Nephron (organoid): ENCODE data around the gene CUX1.

Experiments
- H3K27ac Mint-ChIP-seq, 3 experiments: 2 replicates each; pipeline ENCODE4 v1.8.0; 2020; ENCODE audit warnings: mixed read lengths in 3 of 3, mild to moderate bottlenecking in 2 of 3, moderate library complexity in 1 of 3
- H3K27me3 Mint-ChIP-seq: 2 replicates; pipeline ENCODE4 v1.8.0; 2021; ENCODE audit warnings: low read depth, mild to moderate bottlenecking, moderate library complexity, mixed read lengths
- H3K36me3 Mint-ChIP-seq: 2 replicates; pipeline ENCODE4 v1.8.0; 2020; ENCODE audit warnings: low read depth, mixed read lengths
- H3K4me1 Mint-ChIP-seq: 2 replicates; pipeline ENCODE4 v1.8.0; 2020; ENCODE audit warnings: mixed read lengths
- H3K4me3 Mint-ChIP-seq, 3 experiments: 2 replicates each; pipeline ENCODE4 v1.8.0; 2020; ENCODE audit warnings: mild to moderate bottlenecking in 3 of 3, mixed read lengths in 3 of 3, moderate library complexity in 2 of 3
- H3K9me3 Mint-ChIP-seq: 2 replicates; pipeline ENCODE4 v1.8.0; 2020; ENCODE audit warnings: mixed read lengths
- CTCF ChIP-seq, 3 experiments: fragments of 200-600 bp; sonication (generic); IDR thresholded peaks; one replicate each; pipeline ENCODE4 v1.5.0; 2021; ENCODE audit warnings: antibody characterized with exemption in 3 of 3; ENCODE audit not compliant: unreplicated experiment in 3 of 3

Gene CUX1

GRCh38 chr7:102271158-102271798 is 453.9 kb downstream of the CUX1 start:
- no peak overlapping the region for H3K27ac Mint-ChIP-seq
- no peaks in the 10 kb centered on the region for H3K36me3 Mint-ChIP-seq
- no peak for TF ChIP-seq CTCF (IDR thresholded peaks at IDR 0.05; ENCODE audit: unreplicated experiment in 3 of 3)
- H3K4me1 Mint-ChIP-seq: peaks cover 5% of the 10 kb centered on the region
- peaks cover 12% of the 10 kb centered on the region for H3K27me3 Mint-ChIP-seq
- no peak overlapping the region for H3K4me3 Mint-ChIP-seq
- no peaks in the 10 kb centered on the region for H3K9me3 Mint-ChIP-seq

- Mint-ChIP-seq H3K9me3 (no peaks in the 10 kb centered on the region), H3K4me3 (no peak overlapping the region), H3K27ac (peak overlapping the region in 1 of 3 experiments; percentile 7), H3K27me3 (peaks cover 12% of the 10 kb centered on the region), H3K4me1 (peaks cover 5% of the 10 kb centered on the region), H3K36me3 (no peaks in the 10 kb centered on the region)
- TF ChIP-seq CTCF (IDR thresholded peaks at IDR 0.05; ENCODE audit: unreplicated experiment in 3 of 3): peak; percentile 91 to 96 (median 92)
Measured at GRCh38 chr7:102272075-102272916, 454.9 kb downstream of the CUX1 start.

- H3K4me1 Mint-ChIP-seq: peaks cover 5% of the 10 kb centered on the region
- H3K27me3 Mint-ChIP-seq: peaks cover 12% of the 10 kb centered on the region
- H3K36me3 Mint-ChIP-seq: no peaks in the 10 kb centered on the region
Measured at GRCh38 chr7:102272917-102273748, 455.7 kb downstream of the CUX1 start.

GRCh38 chr7:102273749-102274712 is 456.6 kb downstream of the CUX1 start:
- Mint-ChIP-seq H3K27ac (no peak overlapping the region), H3K36me3 (no peaks in the 10 kb centered on the region), H3K9me3 (no peaks in the 10 kb centered on the region), H3K27me3 (peaks cover 12% of the 10 kb centered on the region), H3K4me3 (no peak overlapping the region), H3K4me1 (peaks cover 5% of the 10 kb centered on the region)
- no peak for TF ChIP-seq CTCF (IDR thresholded peaks at IDR 0.05; ENCODE audit: unreplicated experiment in 3 of 3)

More at GRCh38 chr7:102272917-102273748, 455.7 kb downstream of the CUX1 start:
- Mint-ChIP-seq H3K4me3 (no peak overlapping the region), H3K9me3 (no peaks in the 10 kb centered on the region), H3K27ac (no peak overlapping the region)
- no peak for TF ChIP-seq CTCF (IDR thresholded peaks at IDR 0.05; ENCODE audit: unreplicated experiment in 3 of 3)

- peaks cover 5% of the 10 kb centered on the region for H3K4me1 Mint-ChIP-seq
- H3K9me3 Mint-ChIP-seq: no peaks in the 10 kb centered on the region
- no peaks in the 10 kb centered on the region for H3K36me3 Mint-ChIP-seq
- H3K4me3 Mint-ChIP-seq: no peak overlapping the region
- TF ChIP-seq CTCF (IDR thresholded peaks at IDR 0.05; ENCODE audit: unreplicated experiment in 3 of 3): no peak
- H3K27me3 Mint-ChIP-seq: peaks cover 6% of the 10 kb centered on the region
- no peak overlapping the region for H3K27ac Mint-ChIP-seq
Measured at GRCh38 chr7:102275123-102275703, 457.8 kb downstream of the CUX1 start.
